ENCODE measurements around the gene PAX4.

The PAX4 gene

DNA sequence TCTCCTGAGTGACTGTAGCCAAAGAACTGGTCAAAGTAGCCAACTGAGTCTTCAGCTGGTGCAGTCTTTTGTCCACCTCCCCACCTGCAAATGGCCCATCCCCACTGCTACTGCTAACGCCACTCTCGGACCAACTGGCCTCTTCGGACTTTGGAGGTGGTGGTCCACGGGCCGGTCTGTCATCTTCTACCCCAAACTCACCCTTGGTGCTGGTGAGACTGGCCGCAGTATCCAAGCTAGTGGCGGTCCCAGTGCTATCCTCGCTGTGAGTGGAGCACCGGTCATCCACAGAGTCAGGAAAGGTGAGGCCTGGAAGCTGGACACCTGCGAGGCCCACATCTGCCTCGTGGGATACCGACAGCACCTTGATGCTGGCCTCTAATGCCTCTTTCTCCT is 33.3 kb downstream of the PAX4 start:
- DNase-seq (ENCODE audit: low read depth), result no peak
- in situ Hi-C loops (cut with HindIII; ENCODE audit: low sequenced_read_pairs), result loop anchor here (25.0 kb wide), 1 partner anchor 628 kb away; no protein-coding TSS in a partner anchor
- peak overlapping the region; percentile 89 for H3K4me3 ChIP-seq (ENCODE audit: low read depth, low read length)
- TF ChIP-seq, protein P1, sequence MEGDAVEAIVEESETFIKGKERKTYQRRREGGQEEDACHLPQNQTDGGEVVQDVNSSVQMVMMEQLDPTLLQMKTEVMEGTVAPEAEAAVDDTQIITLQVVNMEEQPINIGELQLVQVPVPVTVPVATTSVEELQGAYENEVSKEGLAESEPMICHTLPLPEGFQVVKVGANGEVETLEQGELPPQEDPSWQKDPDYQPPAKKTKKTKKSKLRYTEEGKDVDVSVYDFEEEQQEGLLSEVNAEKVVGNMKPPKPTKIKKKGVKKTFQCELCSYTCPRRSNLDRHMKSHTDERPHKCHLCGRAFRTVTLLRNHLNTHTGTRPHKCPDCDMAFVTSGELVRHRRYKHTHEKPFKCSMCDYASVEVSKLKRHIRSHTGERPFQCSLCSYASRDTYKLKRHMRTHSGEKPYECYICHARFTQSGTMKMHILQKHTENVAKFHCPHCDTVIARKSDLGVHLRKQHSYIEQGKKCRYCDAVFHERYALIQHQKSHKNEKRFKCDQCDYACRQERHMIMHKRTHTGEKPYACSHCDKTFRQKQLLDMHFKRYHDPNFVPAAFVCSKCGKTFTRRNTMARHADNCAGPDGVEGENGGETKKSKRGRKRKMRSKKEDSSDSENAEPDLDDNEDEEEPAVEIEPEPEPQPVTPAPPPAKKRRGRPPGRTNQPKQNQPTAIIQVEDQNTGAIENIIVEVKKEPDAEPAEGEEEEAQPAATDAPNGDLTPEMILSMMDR (IDR thresholded peaks at IDR 0.05; ENCODE audit: low read depth, low read length, missing control alignments), result no peak

DNA sequence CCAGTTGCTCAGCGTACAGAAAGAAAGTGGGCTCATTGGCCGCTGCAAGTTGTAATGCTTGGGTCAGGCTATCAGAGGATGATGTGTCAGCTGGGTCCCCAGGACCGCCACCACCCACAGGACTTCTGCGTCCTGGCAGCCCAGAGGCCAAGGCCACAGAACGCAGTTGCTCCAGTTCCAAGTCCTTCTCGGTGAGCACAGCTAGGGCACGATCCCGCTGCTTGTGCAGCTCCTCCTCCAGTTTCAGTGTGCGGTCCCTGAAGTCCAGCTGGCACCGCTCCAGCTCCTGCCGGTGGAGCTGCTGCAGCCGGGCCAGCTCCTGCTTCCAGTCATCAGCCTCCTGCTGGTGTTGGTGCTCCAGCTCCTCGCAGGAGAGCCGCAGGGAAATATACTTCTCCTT is 35.6 kb downstream of the PAX4 start:
- DNase-seq (ENCODE audit: low read depth), result peak; percentile 78
- TF ChIP-seq, protein P1 (IDR thresholded peaks at IDR 0.05; ENCODE audit: low read depth, low read length, missing control alignments), result peak; percentile 27
- H3K4me3 ChIP-seq (ENCODE audit: low read depth, low read length), result no peak overlapping the region
- in situ Hi-C loops (cut with HindIII; ENCODE audit: low sequenced_read_pairs), result loop anchor here (25.0 kb wide), 1 partner anchor 630 kb away; no protein-coding TSS in a partner anchor

DNA sequence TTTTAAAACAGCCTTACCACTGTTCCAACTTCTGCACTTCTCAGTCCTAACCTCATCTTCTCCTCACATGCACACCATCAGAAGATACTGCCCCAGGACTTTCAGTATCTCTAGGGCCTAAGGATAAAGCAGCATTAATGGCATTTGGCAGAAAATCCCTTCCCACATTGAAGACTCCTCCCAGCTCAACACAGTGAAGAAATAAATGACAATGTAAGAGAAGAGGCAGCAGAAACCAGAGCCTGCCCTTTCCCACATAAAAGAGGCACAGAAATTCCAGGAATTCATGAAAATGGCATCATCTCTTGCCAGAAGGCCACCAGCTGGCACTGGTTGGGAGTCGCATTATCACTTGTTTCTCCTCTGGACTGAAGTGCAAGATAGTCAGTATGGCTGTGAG is 36.2 kb downstream of the PAX4 start:
- DNase-seq (ENCODE audit: low read depth), result no peak
- in situ Hi-C loops (cut with HindIII; ENCODE audit: low sequenced_read_pairs), result loop anchor here (25.0 kb wide), 1 partner anchor 631 kb away; no protein-coding TSS in a partner anchor
- TF ChIP-seq, protein P1 (IDR thresholded peaks at IDR 0.05; ENCODE audit: low read depth, low read length, missing control alignments), result no peak
- H3K4me3 ChIP-seq (ENCODE audit: low read depth, low read length), result no peak overlapping the region

DNA sequence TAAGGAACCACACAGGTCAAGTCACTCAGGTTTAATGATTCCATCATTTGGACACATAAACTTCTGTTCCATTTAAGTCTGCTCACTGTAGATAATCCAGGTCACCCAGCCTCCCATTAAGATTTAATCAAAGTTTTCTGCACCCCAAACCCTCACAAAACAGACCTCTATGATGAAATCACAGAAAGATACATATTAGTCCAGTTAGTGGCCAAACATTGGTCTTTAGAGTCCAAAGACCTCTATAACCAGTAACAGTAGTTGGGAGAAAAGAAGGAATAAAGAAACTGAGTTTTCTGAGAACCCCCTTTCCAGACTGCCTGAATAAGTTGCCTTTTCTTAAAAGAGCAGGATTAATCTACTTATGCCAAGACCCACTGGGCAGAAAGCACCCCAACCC is 37.3 kb downstream of the PAX4 start:
- no peak overlapping the region for H3K4me3 ChIP-seq (ENCODE audit: low read depth, low read length)
- TF ChIP-seq, protein P1 (IDR thresholded peaks at IDR 0.05; ENCODE audit: low read depth, low read length, missing control alignments), result no peak
- DNase-seq (ENCODE audit: low read depth), result no peak
- in situ Hi-C loops (cut with HindIII; ENCODE audit: low sequenced_read_pairs), result loop anchor here (25.0 kb wide), 1 partner anchor 632 kb away; no protein-coding TSS in a partner anchor

DNA sequence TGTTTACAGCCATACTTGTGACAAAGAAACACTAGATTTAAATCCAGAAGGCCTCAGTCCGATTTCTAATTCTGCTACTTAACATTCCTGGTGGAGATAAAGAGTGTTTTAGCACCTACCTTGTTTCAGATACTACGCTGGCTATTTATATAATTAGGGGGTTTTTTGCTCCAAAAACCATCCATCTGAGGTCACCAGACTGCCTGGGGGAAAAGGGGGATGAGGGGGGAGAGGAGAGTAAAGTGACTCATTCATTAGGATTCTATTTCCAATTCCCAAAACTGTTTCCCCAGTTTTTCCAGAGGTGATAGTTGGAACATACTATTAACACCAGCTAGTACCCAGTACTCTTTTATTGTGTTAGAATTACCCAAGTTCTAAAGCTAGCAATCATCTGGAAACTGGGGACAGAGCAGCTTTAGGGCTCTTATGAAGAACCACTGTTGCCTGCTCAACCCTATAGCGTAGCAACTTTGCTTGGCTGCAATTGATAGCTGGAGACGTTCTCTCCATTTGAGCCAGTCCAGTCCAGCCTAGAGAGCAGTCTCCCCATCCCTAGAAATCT is 39.1 kb downstream of the PAX4 start:
- TF ChIP-seq, protein P1 (IDR thresholded peaks at IDR 0.05; ENCODE audit: low read depth, low read length, missing control alignments), result no peak
- DNase-seq (ENCODE audit: low read depth), result no peak
- H3K4me3 ChIP-seq (ENCODE audit: low read depth, low read length), result no peak overlapping the region
- in situ Hi-C loops (cut with HindIII; ENCODE audit: low sequenced_read_pairs), result loop anchor here (25.0 kb wide), 1 partner anchor 634 kb away; no protein-coding TSS in a partner anchor

DNA sequence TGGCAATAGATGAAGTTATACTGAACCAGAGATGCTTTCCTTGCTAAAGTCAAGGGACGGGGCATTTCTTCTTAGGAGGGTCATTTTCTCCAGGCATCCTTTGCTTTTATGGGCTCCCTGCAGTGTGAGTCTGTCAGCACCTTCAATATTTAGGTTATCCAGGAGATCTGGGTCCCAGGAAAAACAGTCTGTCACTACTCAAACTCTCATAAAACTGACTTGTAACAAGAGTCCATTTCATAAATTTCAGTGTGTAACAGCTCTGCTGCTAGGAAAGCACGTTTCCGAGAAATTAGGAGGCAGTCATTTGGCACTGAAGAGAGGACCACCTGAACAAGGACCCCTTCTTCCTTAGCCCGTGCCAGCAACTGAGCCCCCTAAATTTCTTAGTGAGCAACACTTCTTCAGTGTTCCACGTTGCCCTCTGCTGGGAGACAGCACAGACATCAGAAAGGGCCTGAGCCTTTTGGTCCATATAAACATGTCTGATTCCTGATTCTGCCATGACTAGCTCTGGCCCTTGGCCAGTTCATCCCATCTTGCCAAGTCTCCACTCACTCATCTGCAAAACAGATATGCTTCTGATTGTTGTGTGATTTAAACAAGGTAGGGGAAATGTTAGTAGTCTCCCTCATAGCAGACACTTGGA is 39.8 kb downstream of the PAX4 start:
- in situ Hi-C loops (cut with HindIII; ENCODE audit: low sequenced_read_pairs), result loop anchor here (25.0 kb wide), 1 partner anchor 634 kb away; no protein-coding TSS in a partner anchor
- TF ChIP-seq, protein P1 (IDR thresholded peaks at IDR 0.05; ENCODE audit: low read depth, low read length, missing control alignments), result peak; percentile 31
- DNase-seq (ENCODE audit: low read depth), result no peak
- no peak overlapping the region for H3K4me3 ChIP-seq (ENCODE audit: low read depth, low read length)

Data from astrocyte of the cerebellum (primary cell).